ENCODE data around the gene MNAT1. TPM values are rescaled to one million over a fixed set of nuclear protein-coding genes. Genes with fewer than 3 reads are reported as not detected.

Gene MNAT1
- total RNA-seq, 2 experiments from 2014 or later: 36.2 to 40.3 TPM

GRCh38 chr14:60970146-60970545 is 235.6 kb downstream of the MNAT1 start:
- H3K36me3 Mint-ChIP-seq (ENCODE audit: low read depth): peaks cover 15% of the 10 kb centered on the region
- no peaks in the 10 kb centered on the region for H3K9me3 Mint-ChIP-seq (ENCODE audit: low read depth)
- intact Hi-C loops (cut with DNase I, micrococcal nuclease): no loop called here
- DNase-seq: no peak
- no peak for ATAC-seq
- no peak overlapping the region for H3K27ac Mint-ChIP-seq
- ChIA-PET CTCF (no interaction called here), POLR2A (no interaction called here)
- no peak overlapping the region for H3K4me3 Mint-ChIP-seq
- no peaks in the 10 kb centered on the region for H3K27me3 Mint-ChIP-seq
- H3K4me1 Mint-ChIP-seq: peaks cover 10% of the 10 kb centered on the region

GRCh38 chr14:60971271-60971670 is 236.7 kb downstream of the MNAT1 start:
- CTCF ChIA-PET: no interaction called here
- Mint-ChIP-seq H3K4me3 (no peak overlapping the region), H3K9me3 (ENCODE audit: low read depth) (no peaks in the 10 kb centered on the region), H3K36me3 (ENCODE audit: low read depth) (peaks cover 23% of the 10 kb centered on the region), H3K27ac (no peak overlapping the region), H3K27me3 (no peaks in the 10 kb centered on the region), H3K4me1 (peaks cover 7% of the 10 kb centered on the region)
- intact Hi-C loops (cut with DNase I, micrococcal nuclease): no loop called here
- POLR2A ChIA-PET: no interaction called here
- no peak for DNase-seq
- ATAC-seq: no peak

GRCh38 chr14:60972295-60972694 is 237.7 kb downstream of the MNAT1 start:
- DNase-seq: no peak
- Mint-ChIP-seq H3K36me3 (ENCODE audit: low read depth) (peaks cover 30% of the 10 kb centered on the region), H3K4me3 (no peak overlapping the region), H3K27me3 (no peaks in the 10 kb centered on the region), H3K4me1 (peaks cover 12% of the 10 kb centered on the region), H3K9me3 (ENCODE audit: low read depth) (no peaks in the 10 kb centered on the region), H3K27ac (no peak overlapping the region)
- no peak for ATAC-seq
- POLR2A ChIA-PET: no interaction called here
- intact Hi-C loops (cut with DNase I, micrococcal nuclease): no loop called here
- CTCF ChIA-PET: interaction anchor here (0.7 kb wide), 1 partner anchor 12 kb away, joined by 3 read pairs; no protein-coding TSS in a partner anchor

GRCh38 chr14:60973070-60973469 is 238.5 kb downstream of the MNAT1 start:
- POLR2A ChIA-PET: no interaction called here
- Mint-ChIP-seq H3K27ac (no peak overlapping the region), H3K36me3 (ENCODE audit: low read depth) (peaks cover 36% of the 10 kb centered on the region), H3K4me1 (peaks cover 17% of the 10 kb centered on the region), H3K27me3 (no peaks in the 10 kb centered on the region), H3K4me3 (no peak overlapping the region), H3K9me3 (ENCODE audit: low read depth) (no peaks in the 10 kb centered on the region)
- CTCF ChIA-PET: no interaction called here
- DNase-seq (no peak), ATAC-seq (no peak)
- intact Hi-C loops (cut with DNase I, micrococcal nuclease): no loop called here

GRCh38 chr14:60974090-60974651 is 239.6 kb downstream of the MNAT1 start:
- POLR2A ChIA-PET: no interaction called here
- ATAC-seq (no peak), DNase-seq (no peak)
- Mint-ChIP-seq H3K9me3 (ENCODE audit: low read depth) (no peaks in the 10 kb centered on the region), H3K27me3 (no peaks in the 10 kb centered on the region), H3K4me1 (peaks cover 24% of the 10 kb centered on the region), H3K36me3 (ENCODE audit: low read depth) (peaks cover 44% of the 10 kb centered on the region), H3K27ac (no peak overlapping the region), H3K4me3 (no peak overlapping the region)
- CTCF ChIA-PET: no interaction called here
- intact Hi-C loops (cut with DNase I, micrococcal nuclease): no loop called here

GRCh38 chr14:60975551-60975950 is 241.0 kb downstream of the MNAT1 start:
- no peaks in the 10 kb centered on the region for H3K27me3 Mint-ChIP-seq
- CTCF ChIA-PET: no interaction called here
- POLR2A ChIA-PET: no interaction called here
- no peak overlapping the region for H3K27ac Mint-ChIP-seq
- no peak for DNase-seq
- intact Hi-C loops (cut with DNase I, micrococcal nuclease): no loop called here
- no peaks in the 10 kb centered on the region for H3K9me3 Mint-ChIP-seq (ENCODE audit: low read depth)
- peaks cover 37% of the 10 kb centered on the region for H3K4me1 Mint-ChIP-seq
- H3K4me3 Mint-ChIP-seq: no peak overlapping the region
- peaks cover 48% of the 10 kb centered on the region for H3K36me3 Mint-ChIP-seq (ENCODE audit: low read depth)
- no peak for ATAC-seq

GRCh38 chr14:60977847-60978246 is 243.3 kb downstream of the MNAT1 start:
- intact Hi-C loops (cut with DNase I, micrococcal nuclease): no loop called here
- peak overlapping the region; percentile 66 for H3K27ac Mint-ChIP-seq
- H3K9me3 Mint-ChIP-seq (ENCODE audit: low read depth): no peaks in the 10 kb centered on the region
- H3K27me3 Mint-ChIP-seq: no peaks in the 10 kb centered on the region
- no peak for ATAC-seq
- no peak for DNase-seq
- ChIA-PET POLR2A (no interaction called here), CTCF (interaction anchor here (0.8 to 1.5 kb wide), 3 partner anchors 9 to 265 kb away, joined by 3 to 4 read pairs (median 3); no protein-coding TSS in a partner anchor)
- peaks cover 44% of the 10 kb centered on the region for H3K36me3 Mint-ChIP-seq (ENCODE audit: low read depth)
- H3K4me3 Mint-ChIP-seq: no peak overlapping the region
- peaks cover 37% of the 10 kb centered on the region for H3K4me1 Mint-ChIP-seq

GRCh38 chr14:60980811-60981632 is 246.5 kb downstream of the MNAT1 start, which contains the start of the genes SLC38A6 and TRMT5:
TSS of gene SLC38A6 (plus strand) at chr14:60981245. CDS start at chr14:60981278, 33 bp downstream.
TSS of gene TRMT5 (minus strand) at chr14:60981079. CDS start at chr14:60980973, 106 bp downstream.
- DNase-seq (peak; percentile 94), ATAC-seq (peak; percentile 89)
- peaks cover 30% of the 10 kb centered on the region for H3K36me3 Mint-ChIP-seq (ENCODE audit: low read depth)
- H3K27me3 Mint-ChIP-seq: no peaks in the 10 kb centered on the region
- intact Hi-C loops (cut with DNase I, micrococcal nuclease): loop anchor here (1.0 to 5.0 kb wide), 9 partner anchors 16 to 732 kb away; partner anchors contain the start of genes MNAT1 (in 1 of the 2), PPM1A (in 1 of the 2) and SIX4 (in 1 of the 2)
- H3K9me3 Mint-ChIP-seq (ENCODE audit: low read depth): no peaks in the 10 kb centered on the region
- H3K4me1 Mint-ChIP-seq: peaks cover 32% of the 10 kb centered on the region
- H3K4me3 Mint-ChIP-seq: no peak within 1 kb of the TSS
- no peak within 1 kb of the TSS for H3K27ac Mint-ChIP-seq
- ChIA-PET CTCF (interaction anchor here (0.9 to 1.0 kb wide), 2 partner anchors 48 to 325 kb away, joined by 3 read pairs; no protein-coding TSS in a partner anchor), POLR2A (interaction anchor here (0.6 kb wide), 1 partner anchor 63 kb away, joined by 3 read pairs; no protein-coding TSS in a partner anchor)

- ATAC-seq (no peak), DNase-seq (peak; percentile 7)
- Mint-ChIP-seq H3K4me3 (no peak overlapping the region), H3K36me3 (ENCODE audit: low read depth) (peaks cover 24% of the 10 kb centered on the region), H3K9me3 (ENCODE audit: low read depth) (no peaks in the 10 kb centered on the region), H3K27me3 (no peaks in the 10 kb centered on the region), H3K4me1 (peaks cover 27% of the 10 kb centered on the region), H3K27ac (no peak overlapping the region)
- intact Hi-C loops (cut with DNase I, micrococcal nuclease): loop anchor here (1.0 to 5.0 kb wide), 9 partner anchors 17 to 733 kb away; partner anchors contain the start of genes MNAT1 (in 1 of the 2), PPM1A (in 1 of the 2) and SIX4 (in 1 of the 2)
- CTCF ChIA-PET: no interaction called here
- POLR2A ChIA-PET: interaction anchor here (0.6 kb wide), 1 partner anchor 64 kb away, joined by 3 read pairs; no protein-coding TSS in a partner anchor
These were observed 247.3 kb downstream of the MNAT1 start for GRCh38 chr14:60981633-60982455.

- H3K36me3 Mint-ChIP-seq (ENCODE audit: low read depth): peaks cover 9% of the 10 kb centered on the region
- no peak overlapping the region for H3K27ac Mint-ChIP-seq
- ATAC-seq: no peak
- no peaks in the 10 kb centered on the region for H3K9me3 Mint-ChIP-seq (ENCODE audit: low read depth)
- intact Hi-C loops (cut with DNase I, micrococcal nuclease): loop anchor here (5.0 kb wide), 2 partner anchors 262 to 652 kb away; partner anchors contain the start of gene SIX4 (in 1 of the 2)
- POLR2A ChIA-PET: no interaction called here
- CTCF ChIA-PET: no interaction called here
- DNase-seq: no peak
- H3K4me1 Mint-ChIP-seq: peaks cover 13% of the 10 kb centered on the region
- H3K27me3 Mint-ChIP-seq: no peaks in the 10 kb centered on the region
- H3K4me3 Mint-ChIP-seq: no peak overlapping the region
These were observed 249.6 kb downstream of the MNAT1 start for GRCh38 chr14:60984196-60984595.

- intact Hi-C loops (cut with DNase I, micrococcal nuclease): no loop called here
- Mint-ChIP-seq H3K36me3 (ENCODE audit: low read depth) (peaks cover 9% of the 10 kb centered on the region), H3K27me3 (no peaks in the 10 kb centered on the region), H3K27ac (no peak overlapping the region), H3K4me1 (no peaks in the 10 kb centered on the region), H3K4me3 (no peak overlapping the region), H3K9me3 (ENCODE audit: low read depth) (no peaks in the 10 kb centered on the region)
- CTCF ChIA-PET: interaction anchor here (0.6 to 1.0 kb wide), 2 partner anchors 15 to 202 kb away, joined by 3 to 4 read pairs; no protein-coding TSS in a partner anchor
- POLR2A ChIA-PET: interaction anchor here (0.7 kb wide), 1 partner anchor 258 kb away, joined by 3 read pairs; no protein-coding TSS in a partner anchor
- no peak for DNase-seq
- ATAC-seq: no peak
These were observed 251.9 kb downstream of the MNAT1 start for GRCh38 chr14:60986500-60986899.

Data from activated CD4-positive, alpha-beta T cell treated with anti-CD3 and anti-CD28 coated beads for 36 hours (primary cell).